GM23338 (cell line): ENCODE measurements around the gene DCAF4. TPM values are rescaled to one million over a fixed set of nuclear protein-coding genes. Genes with fewer than 3 reads are reported as not detected.
A peak's percentile ranks its signal among the peaks of the same experiment; 100 is the strongest.

Source experiments
- ATAC-seq: fragments of 200-7000 bp; cut with Tn5 transposase; 3 replicates; pipeline ENCODE4 v1.9.1; 2020
- DNase-seq: peaks from one replicate; pipeline ENCODE4 v3.0.0-alpha.2; 2015; ENCODE audit warnings: low spot score
- H2AFZ ChIP-seq: fragments of 200-600 bp; sonication (generic); 2 replicates; pipeline ENCODE4 v1.8.0; 2016; ENCODE audit warnings: antibody characterized with exemption, mild to moderate bottlenecking, moderate library complexity
- H3F3A ChIP-seq: fragments of 200-600 bp; sonication (generic); replicated peaks from 2 replicates; pipeline ENCODE4 v1.8.0; 2017; ENCODE audit warnings: antibody characterized with exemption, mixed run types, low read depth
- H3K27ac ChIP-seq: fragments of 200-600 bp; sonication (generic); 2 replicates; pipeline ENCODE4 v1.6.1; 2016; ENCODE audit warnings: low read depth
- H3K27me3 ChIP-seq: fragments of 200-600 bp; sonication (generic); 2 replicates; pipeline ENCODE4 v1.8.0; 2016; ENCODE audit warnings: mild to moderate bottlenecking, mixed run types, moderate library complexity; ENCODE audit not compliant: insufficient read depth
- H3K36me3 ChIP-seq: fragments of 200-600 bp; sonication (generic); 2 replicates; pipeline ENCODE4 v1.8.0; 2016; ENCODE audit warnings: mild to moderate bottlenecking; ENCODE audit not compliant: insufficient read depth
- H3K4me1 ChIP-seq: fragments of 200-600 bp; sonication (generic); 2 replicates; pipeline ENCODE4 v1.8.0; 2016; ENCODE audit warnings: mild to moderate bottlenecking, moderate library complexity; ENCODE audit not compliant: insufficient read depth
- H3K4me2 ChIP-seq: fragments of 200-600 bp; sonication (generic); 2 replicates; pipeline ENCODE4 v1.7.1; 2017; ENCODE audit warnings: mixed run types
- H3K4me3 ChIP-seq: fragments of 200-600 bp; sonication (generic); 2 replicates; pipeline ENCODE4 v1.6.1; 2016; ENCODE audit warnings: mixed run types
- H3K79me2 ChIP-seq: fragments of 200-600 bp; sonication (generic); replicated peaks from 2 replicates; pipeline ENCODE4 v1.8.0; 2017; ENCODE audit warnings: mild to moderate bottlenecking; ENCODE audit not compliant: insufficient read depth
- H3K9me2 ChIP-seq: fragments of 200-600 bp; sonication (generic); 2 replicates; pipeline ENCODE4 v1.8.0; 2017; ENCODE audit not compliant: insufficient read depth
- H4K20me1 ChIP-seq: fragments of 200-600 bp; sonication (generic); replicated peaks from 2 replicates; pipeline ENCODE4 v1.8.0; 2017; ENCODE audit warnings: mild to moderate bottlenecking; ENCODE audit not compliant: insufficient read depth
- H3K27ac Mint-ChIP-seq: 2 replicates; pipeline ENCODE4 v1.8.0; 2020; ENCODE audit warnings: inconsistent platforms, mild to moderate bottlenecking, moderate library complexity, mixed read lengths
- H3K27me3 Mint-ChIP-seq: 3 replicates; pipeline ENCODE4 v1.8.0; 2022; ENCODE audit warnings: low read depth, mild to moderate bottlenecking, moderate library complexity, mixed read lengths, inconsistent platforms; ENCODE audit not compliant: insufficient read depth, poor library complexity
- H3K36me3 Mint-ChIP-seq: 3 replicates; pipeline ENCODE4 v1.8.0; 2021; ENCODE audit warnings: low read depth, mild to moderate bottlenecking, inconsistent platforms, moderate library complexity, mixed read lengths
- H3K4me1 Mint-ChIP-seq: 3 replicates; pipeline ENCODE4 v1.8.0; 2020; ENCODE audit warnings: mild to moderate bottlenecking, inconsistent platforms, mixed read lengths
- H3K4me3 Mint-ChIP-seq: 3 replicates; pipeline ENCODE4 v1.8.0; 2021; ENCODE audit warnings: moderate library complexity, mild to moderate bottlenecking, inconsistent platforms, mixed read lengths
- H3K9me3 Mint-ChIP-seq: 3 replicates; pipeline ENCODE4 v1.8.0; 2020; ENCODE audit warnings: moderate library complexity, mild to moderate bottlenecking, inconsistent platforms, mixed read lengths
- CREB1 ChIP-seq: fragments of 250-450 bp; sonication (Bioruptor Pico); IDR thresholded peaks from 2 replicates; pipeline ENCODE4 v1.5.0; 2020; ENCODE audit warnings: low read depth, mild to moderate bottlenecking, moderate library complexity
- EZH2 ChIP-seq: fragments of 200-600 bp; sonication (generic); IDR thresholded peaks from one replicate; pipeline ENCODE4 v1.8.0; 2017; ENCODE audit warnings: antibody characterized with exemption, mild to moderate bottlenecking, low read depth; ENCODE audit not compliant: unreplicated experiment
- EZH2phosphoT487 ChIP-seq: fragments of 200-600 bp; sonication (generic); IDR thresholded peaks from one replicate; pipeline ENCODE4 v1.8.1; 2018; ENCODE audit warnings: antibody characterized with exemption; ENCODE audit not compliant: unreplicated experiment
- JUNB ChIP-seq: IDR thresholded peaks from one replicate; pipeline ENCODE4 v1.6.1; 2016; ENCODE audit warnings: antibody characterized with exemption; ENCODE audit not compliant: unreplicated experiment
- NANOG ChIP-seq: IDR thresholded peaks from 2 replicates; pipeline ENCODE4 v1.6.1; 2016; ENCODE audit warnings: antibody characterized with exemption, borderline replicate concordance
- STAT1 ChIP-seq: IDR thresholded peaks from one replicate; pipeline ENCODE4 v1.6.1; 2016; ENCODE audit warnings: antibody characterized with exemption; ENCODE audit not compliant: unreplicated experiment
- ZNF114 ChIP-seq: fragments of 250-450 bp; sonication (Bioruptor Pico); IDR thresholded peaks from 2 replicates; pipeline ENCODE4 v1.5.0; 2020; ENCODE audit warnings: mild to moderate bottlenecking, moderate library complexity
- ZNF331 ChIP-seq: fragments of 250-450 bp; sonication (Bioruptor Pico); IDR thresholded peaks from 2 replicates; pipeline ENCODE4 v1.5.0; 2020; ENCODE audit warnings: low read depth, mild to moderate bottlenecking, moderate library complexity
- ZNF462 ChIP-seq: fragments of 250-450 bp; sonication (Bioruptor Pico); IDR thresholded peaks from 2 replicates; pipeline ENCODE4 v1.5.0; 2020; ENCODE audit warnings: mild to moderate bottlenecking, moderate library complexity
- polyA plus RNA-seq: library from polyadenylated mRNA; unstranded; fragments of >200 nt; fragmentation: Nextera tagmentation; extraction: Ambion mirVana; gene quantifications from 2 replicates; pipeline ENCODE4 v1.2.1, GENCODE V29; 2016
- total RNA-seq: library from RNA; depleted of rRNA; stranded (reverse); fragments of >200 nt; shearing (Covaris generic); gene quantifications from 2 replicates; pipeline ENCODE4 v1.2.3, GENCODE V29; 2014
- TF ChIP-seq, protein P1 (sequence below): IDR thresholded peaks from one replicate; pipeline ENCODE4 v1.6.1; 2018; ENCODE audit warnings: antibody characterized with exemption; ENCODE audit not compliant: unreplicated experiment

The DCAF4 gene
- total and polyA plus RNA-seq, 2 experiments from 2014 or later = 17.5 to 39.3 TPM

- peaks cover 15% of the 10 kb centered on the region for H3K36me3 Mint-ChIP-seq
- no peaks in the 10 kb centered on the region for H4K20me1 ChIP-seq
- peaks cover 13% of the 10 kb centered on the region for H3K4me1 Mint-ChIP-seq
- peak overlapping the region; percentile 41; the same call in 1 of the 2 replicates for H3K27ac ChIP-seq
- TF ChIP-seq ZNF331 (CRISPR knock-in tag) (no peak), JUNB (no peak), ZNF114 (CRISPR knock-in tag) (no peak)
- H3K9me3 Mint-ChIP-seq = no peaks in the 10 kb centered on the region
- no peaks in the 10 kb centered on the region for H3K27me3 ChIP-seq
- H3K4me2 ChIP-seq = peak overlapping the region; percentile 63; the same call in 1 of the 2 replicates
- H3K4me3 Mint-ChIP-seq = no peak overlapping the region
- no peaks in the 10 kb centered on the region for H3K27me3 Mint-ChIP-seq
- no peak for DNase-seq
- H3K9me2 ChIP-seq = no peaks in the 10 kb centered on the region
- H3K4me3 ChIP-seq = no peak overlapping the region
- peaks cover 6% of the 10 kb centered on the region; the same call in 1 of the 2 replicates for H3K79me2 ChIP-seq
- H3K4me1 ChIP-seq = peaks cover 17% of the 10 kb centered on the region; the same call in 1 of the 2 replicates
- H3K36me3 ChIP-seq = no peaks in the 10 kb centered on the region
- no peak for ATAC-seq
- H3K27ac Mint-ChIP-seq = no peak overlapping the region; the same call in 1 of the 2 replicates
- H3F3A ChIP-seq = no peaks in the 10 kb centered on the region
- no peak overlapping the region for H2AFZ ChIP-seq
Observed at GRCh38 chr14:73000073-73000472, 73.8 kb downstream of the DCAF4 start.

GRCh38 chr14:73003681-73004080, 77.4 kb downstream of the DCAF4 start:
- H3K27ac ChIP-seq = no peak overlapping the region
- no peak overlapping the region for H3K4me2 ChIP-seq
- H3K4me1 Mint-ChIP-seq = peaks cover 11% of the 10 kb centered on the region
- no peak overlapping the region for H3K27ac Mint-ChIP-seq
- H3K27me3 Mint-ChIP-seq = no peaks in the 10 kb centered on the region
- H3K79me2 ChIP-seq = peaks cover 6% of the 10 kb centered on the region; the same call in 1 of the 2 replicates
- H2AFZ ChIP-seq = no peak overlapping the region
- H4K20me1 ChIP-seq = no peaks in the 10 kb centered on the region
- ATAC-seq (no peak), DNase-seq (no peak)
- no peaks in the 10 kb centered on the region for H3K9me3 Mint-ChIP-seq
- no peak for TF ChIP-seq EZH2phosphoT487
- no peak for TF ChIP-seq EZH2
- TF ChIP-seq ZNF331 (CRISPR knock-in tag) = no peak
- no peak for TF ChIP-seq NANOG
- TF ChIP-seq, protein P1, sequence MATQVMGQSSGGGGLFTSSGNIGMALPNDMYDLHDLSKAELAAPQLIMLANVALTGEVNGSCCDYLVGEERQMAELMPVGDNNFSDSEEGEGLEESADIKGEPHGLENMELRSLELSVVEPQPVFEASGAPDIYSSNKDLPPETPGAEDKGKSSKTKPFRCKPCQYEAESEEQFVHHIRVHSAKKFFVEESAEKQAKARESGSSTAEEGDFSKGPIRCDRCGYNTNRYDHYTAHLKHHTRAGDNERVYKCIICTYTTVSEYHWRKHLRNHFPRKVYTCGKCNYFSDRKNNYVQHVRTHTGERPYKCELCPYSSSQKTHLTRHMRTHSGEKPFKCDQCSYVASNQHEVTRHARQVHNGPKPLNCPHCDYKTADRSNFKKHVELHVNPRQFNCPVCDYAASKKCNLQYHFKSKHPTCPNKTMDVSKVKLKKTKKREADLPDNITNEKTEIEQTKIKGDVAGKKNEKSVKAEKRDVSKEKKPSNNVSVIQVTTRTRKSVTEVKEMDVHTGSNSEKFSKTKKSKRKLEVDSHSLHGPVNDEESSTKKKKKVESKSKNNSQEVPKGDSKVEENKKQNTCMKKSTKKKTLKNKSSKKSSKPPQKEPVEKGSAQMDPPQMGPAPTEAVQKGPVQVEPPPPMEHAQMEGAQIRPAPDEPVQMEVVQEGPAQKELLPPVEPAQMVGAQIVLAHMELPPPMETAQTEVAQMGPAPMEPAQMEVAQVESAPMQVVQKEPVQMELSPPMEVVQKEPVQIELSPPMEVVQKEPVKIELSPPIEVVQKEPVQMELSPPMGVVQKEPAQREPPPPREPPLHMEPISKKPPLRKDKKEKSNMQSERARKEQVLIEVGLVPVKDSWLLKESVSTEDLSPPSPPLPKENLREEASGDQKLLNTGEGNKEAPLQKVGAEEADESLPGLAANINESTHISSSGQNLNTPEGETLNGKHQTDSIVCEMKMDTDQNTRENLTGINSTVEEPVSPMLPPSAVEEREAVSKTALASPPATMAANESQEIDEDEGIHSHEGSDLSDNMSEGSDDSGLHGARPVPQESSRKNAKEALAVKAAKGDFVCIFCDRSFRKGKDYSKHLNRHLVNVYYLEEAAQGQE = no peak
- no peak for TF ChIP-seq JUNB
- TF ChIP-seq CREB1 (CRISPR knock-in tag) = no peak
- TF ChIP-seq ZNF462 (CRISPR knock-in tag) = no peak
- no peak for TF ChIP-seq STAT1
- no peak for TF ChIP-seq ZNF114 (CRISPR knock-in tag)
- H3K27me3 ChIP-seq = no peaks in the 10 kb centered on the region
- peaks cover 17% of the 10 kb centered on the region; the same call in 1 of the 2 replicates for H3K4me1 ChIP-seq
- H3K4me3 Mint-ChIP-seq = no peak overlapping the region
- H3K9me2 ChIP-seq = no peaks in the 10 kb centered on the region
- H3K4me3 ChIP-seq = no peak overlapping the region
- H3F3A ChIP-seq = 0 out of 2 replicates have a peak, but pooled peaks cover 2% of the 10 kb centered on the region
- H3K36me3 ChIP-seq = no peaks in the 10 kb centered on the region
- no peaks in the 10 kb centered on the region for H3K36me3 Mint-ChIP-seq
